IMR-90 (cell line): ENCODE results near the gene CAPS. TPM values are rescaled to one million over a fixed set of nuclear protein-coding genes. Genes with fewer than 3 reads are reported as not detected.

Source experiments
- ATAC-seq: fragments of 200-7000 bp; cut with Tn5 transposase; 2 replicates; pipeline ENCODE4 v1.9.1; 2020; ENCODE audit warnings: low read depth, mild to moderate bottlenecking, moderate library complexity
- BruUV-seq: library from RNA; stranded (reverse); fragments of 400-500 nt; replicated peaks from 2 replicates; lab custom pipeline; 2021; lab: Mats Ljungman, UMichigan
- CTCF ChIA-PET: fragments of 300-600 bp; formaldehyde crosslinking; extraction: SDS; loops from one replicate; lab custom pipeline; 2021; ENCODE audit warnings: antibody characterized with exemption; lab: Yijun Ruan, JAX
- POLR2A ChIA-PET: fragments of 300-600 bp; sonication (Branson Sonifier 250); formaldehyde crosslinking; loops from one replicate; lab custom pipeline; 2022; ENCODE audit warnings: antibody characterized with exemption; ENCODE audit not compliant: unreplicated experiment; lab: Charles Lee
- DNase-seq: peaks from one replicate; pipeline ENCODE4 v3.0.0; 2013
- H2AFZ ChIP-seq: replicated peaks from 2 replicates; pipeline ENCODE3; 2013; ENCODE audit warnings: low read length, mild to moderate bottlenecking; ENCODE audit not compliant: poor library complexity
- H2AK5ac ChIP-seq: 2 replicates; pipeline ENCODE4 v1.6.1; 2013; ENCODE audit warnings: low read depth, low read length, inconsistent platforms
- H2AK9ac ChIP-seq: replicated peaks from 2 replicates; pipeline ENCODE3; 2013; ENCODE audit warnings: mild to moderate bottlenecking, low read depth, low read length, moderate library complexity; ENCODE audit not compliant: poor library complexity
- H2BK120ac ChIP-seq: 2 replicates; pipeline ENCODE4 v1.6.1; 2013; ENCODE audit warnings: low read depth, low read length, inconsistent platforms
- H2BK15ac ChIP-seq: 3 replicates; pipeline ENCODE4 v1.6.1; 2013; ENCODE audit warnings: low read depth, low read length, inconsistent platforms
- H2BK20ac ChIP-seq: 2 replicates; pipeline ENCODE4 v1.6.1; 2013; ENCODE audit warnings: low read depth, mild to moderate bottlenecking, inconsistent platforms, low read length, moderate library complexity
- H2BK5ac ChIP-seq: 2 replicates; pipeline ENCODE4 v1.6.1; 2013; ENCODE audit warnings: mild to moderate bottlenecking, low read depth, low read length, inconsistent platforms; ENCODE audit not compliant: poor library complexity, severe bottlenecking
- H3K14ac ChIP-seq: replicated peaks from 2 replicates; pipeline ENCODE4 v1.6.1; 2013; ENCODE audit warnings: low read depth, low read length, inconsistent platforms
- H3K18ac ChIP-seq: 2 replicates; pipeline ENCODE4 v1.6.1; 2013; ENCODE audit warnings: low read depth, low read length, control low read depth
- H3K23ac ChIP-seq: 2 replicates; pipeline ENCODE4 v1.6.1; 2013; ENCODE audit warnings: low read depth, low read length, inconsistent platforms
- H3K27ac ChIP-seq: 2 replicates; pipeline ENCODE4 v1.5.1; 2013; ENCODE audit warnings: mild to moderate bottlenecking, control low read depth, low read length; ENCODE audit not compliant: insufficient read depth
- H3K27me3 ChIP-seq: 2 replicates; pipeline ENCODE4 v1.6.1; 2013; ENCODE audit warnings: low read length; ENCODE audit not compliant: control insufficient read depth, insufficient read depth
- H3K36me3 ChIP-seq: 2 replicates; pipeline ENCODE4 v1.6.1; 2013; ENCODE audit warnings: low read length, mixed read lengths; ENCODE audit not compliant: control insufficient read depth, insufficient read depth
- H3K4ac ChIP-seq: 2 replicates; pipeline ENCODE4 v1.6.1; 2013; ENCODE audit warnings: low read depth, low read length, inconsistent platforms
- H3K4me1 ChIP-seq: 2 replicates; pipeline ENCODE4 v1.6.1; 2013; ENCODE audit warnings: low read length, mixed read lengths; ENCODE audit not compliant: control insufficient read depth, insufficient read depth
- H3K4me2 ChIP-seq: 2 replicates; pipeline ENCODE4 v1.6.1; 2013; ENCODE audit warnings: low read depth, mild to moderate bottlenecking, control low read depth, low read length, moderate library complexity
- H3K4me3 ChIP-seq: 2 replicates; pipeline ENCODE4 v1.5.1; 2013; ENCODE audit warnings: low read depth, mild to moderate bottlenecking, control low read depth, low read length, moderate library complexity; ENCODE audit not compliant: insufficient read depth
- H3K56ac ChIP-seq: 2 replicates; pipeline ENCODE4 v1.6.1; 2013; ENCODE audit warnings: low read length, inconsistent platforms; ENCODE audit not compliant: insufficient read depth; ENCODE audit errors: extremely low read depth
- H3K79me1 ChIP-seq, 2 experiments: 2 replicates each; pipeline ENCODE4 v1.6.1; 2013; ENCODE audit warnings: low read length in 2 of 2, inconsistent platforms in 1 of 2, low read depth in 1 of 2
- H3K9ac ChIP-seq: 2 replicates; pipeline ENCODE4 v1.6.1; 2013; ENCODE audit warnings: low read depth, low read length, control low read depth
- H3K9me1 ChIP-seq: 2 replicates; pipeline ENCODE4 v1.6.1; 2013; ENCODE audit warnings: low read length, inconsistent platforms; ENCODE audit not compliant: insufficient read depth
- H3K9me3 ChIP-seq: 2 replicates; pipeline ENCODE4 v1.6.1; 2013; ENCODE audit warnings: low read length; ENCODE audit not compliant: control insufficient read depth, insufficient read depth
- H4K20me1 ChIP-seq: 2 replicates; pipeline ENCODE4 v1.6.1; 2013; ENCODE audit warnings: low read length, inconsistent platforms; ENCODE audit not compliant: insufficient read depth
- H4K5ac ChIP-seq: 2 replicates; pipeline ENCODE4 v1.6.1; 2013; ENCODE audit warnings: mild to moderate bottlenecking, low read depth, low read length, control low read depth
- H4K8ac ChIP-seq, 2 experiments: 2 replicates each; pipeline ENCODE4 v1.6.1; 2013; ENCODE audit warnings: low read depth in 2 of 2, low read length in 2 of 2, control low read depth in 1 of 2, inconsistent platforms in 1 of 2
- H4K91ac ChIP-seq: 2 replicates; pipeline ENCODE4 v1.6.1; 2013; ENCODE audit warnings: low read depth, low read length, inconsistent platforms; ENCODE audit not compliant: insufficient read depth
- MXI1 ChIP-seq: IDR thresholded peaks from 2 replicates; pipeline ENCODE4 v1.6.1; 2012; ENCODE audit warnings: low read depth, mild to moderate bottlenecking, low read length, moderate library complexity, borderline replicate concordance
- WGBS, 2 experiments: methylation state at CpG; one replicate each; pipeline versions ENCODE4 v1.1.5 to v1.1.7; 2013; ENCODE audit warnings: missing lambda C conversion rate in 2 of 2; ENCODE audit not compliant: insufficient read length in 1 of 2; ENCODE audit errors: extremely low coverage in 2 of 2; 5-methylcytosine and 5-hydroxymethylcytosine counted together
- dilution Hi-C: fragments of 300-500 bp; cut with HindIII; formaldehyde crosslinking; loops from one replicate; pipeline ENCODE4 v1.14.3; 2018; ENCODE audit warnings: low sequenced_read_pairs; ENCODE audit not compliant: unreplicated experiment
- in situ Hi-C: fragments of 300-500 bp; cut with MboI; formaldehyde crosslinking; loops from 3 replicates; pipeline ENCODE4 v1.14.3; 2019; ENCODE audit warnings: low sequenced_read_pairs, inconsistent platforms, mixed read lengths
- intact Hi-C: fragments of 100-400 bp; cut with micrococcal nuclease; formaldehyde crosslinking; loops from 2 replicates; pipeline ENCODE4 v1.10.0; 2022
- polyA plus RNA-seq, 3 experiments: library from polyadenylated mRNA; depleted of rRNA; stranded (reverse); fragments of >200 nt; gene quantifications; 2 replicates each; pipeline ENCODE4 v1.2.3, GENCODE V29; 2012; ENCODE audit warnings: low replicate concordance in 1 of 3
- total RNA-seq: library from RNA; depleted of rRNA; stranded (reverse); fragments of >200 nt; gene quantifications from 2 replicates; pipeline ENCODE4 v1.2.3, GENCODE V29; 2012

Gene CAPS
- total and polyA plus RNA-seq, 2 of the 4 experiments (the other 2 are of a cell fraction) = 0.54 to 4.9 TPM

DNA sequence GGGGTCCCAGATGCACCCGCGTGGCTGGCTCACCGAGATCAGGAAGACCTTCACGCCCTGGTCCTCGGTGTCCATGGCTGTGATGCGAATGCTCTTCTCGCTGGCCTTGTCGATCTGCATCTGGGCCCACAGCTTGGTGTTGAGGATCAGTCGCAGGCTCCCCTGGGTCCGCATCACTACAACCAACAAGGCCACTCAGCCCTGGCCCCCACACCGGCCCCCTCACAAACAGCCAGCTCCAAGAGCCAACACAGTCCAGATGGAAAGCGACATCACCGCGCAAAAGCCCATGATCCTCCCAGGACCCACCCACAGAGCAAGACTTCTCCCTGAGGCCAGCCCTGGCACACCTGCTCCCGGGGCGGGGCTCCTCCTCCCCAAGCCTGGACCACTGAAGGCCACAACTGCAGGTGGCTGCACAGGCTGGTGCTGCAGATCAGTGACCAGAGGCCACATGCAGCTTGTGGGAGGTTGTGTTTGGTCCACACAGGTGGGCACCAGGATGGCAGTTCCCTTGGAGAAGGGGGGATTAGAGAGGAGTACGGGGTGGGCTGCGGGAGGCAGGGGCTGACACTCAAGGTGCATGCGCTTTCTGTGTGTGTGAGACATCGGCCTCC lies 4.5 kb downstream of the CAPS start:
- H3K4ac ChIP-seq = no peak overlapping the region
- WGBS, 2 experiments = 94% methylated on average over 7 of the region's 20 CpGs; no CpG with 5 or more reads in 1 of the 2 experiments
- H4K8ac ChIP-seq = no peak overlapping the region
- H2BK120ac ChIP-seq = no peak overlapping the region
- no peak overlapping the region for H4K5ac ChIP-seq
- no peak overlapping the region for H3K18ac ChIP-seq
- H3K14ac ChIP-seq = no peak overlapping the region
- H4K20me1 ChIP-seq = peaks cover 4% of the 10 kb centered on the region; the same call in 1 of the 2 replicates
- no peak overlapping the region for H3K4me3 ChIP-seq
- no TSS peak for BruUV-seq
- no peak overlapping the region for H2BK5ac ChIP-seq
- H3K9me1 ChIP-seq = no peaks in the 10 kb centered on the region
- peaks cover 0 to 8% of the 10 kb centered on the region in 2 experiments; a peak in 1 of 4 replicates for H3K79me1 ChIP-seq
- no peak for TF ChIP-seq MXI1
- no peaks in the 10 kb centered on the region for H3K27me3 ChIP-seq
- ATAC-seq (no peak), DNase-seq (no peak)
- H3K4me2 ChIP-seq = no peak overlapping the region
- H3K23ac ChIP-seq = no peak overlapping the region
- H3K56ac ChIP-seq = no peak overlapping the region
- H3K9ac ChIP-seq = no peak overlapping the region
- POLR2A ChIA-PET = no interaction called here
- no peak overlapping the region for H2BK20ac ChIP-seq
- intact Hi-C loops = no loop called here
- H2AK5ac ChIP-seq = no peak overlapping the region
- peak overlapping the region; percentile 28 for H2AK9ac ChIP-seq
- no peak overlapping the region for H2AFZ ChIP-seq
- no peaks in the 10 kb centered on the region for H3K9me3 ChIP-seq
- no peak overlapping the region for H2BK15ac ChIP-seq
- H3K4me1 ChIP-seq = peaks cover 11% of the 10 kb centered on the region
- no peak overlapping the region for H4K91ac ChIP-seq
- dilution Hi-C loops = no loop called here
- H3K27ac ChIP-seq = no peak overlapping the region
- H3K36me3 ChIP-seq = peaks cover 79% of the 10 kb centered on the region
- CTCF ChIA-PET = interaction anchor here (0.6 kb wide), 1 partner anchor 9 kb away, joined by 4 read pairs; no protein-coding TSS in a partner anchor
- in situ Hi-C loops = no loop called here
